K562 (cell line): ENCODE measurements around the gene UBE2M. TPM values are rescaled to one million over a fixed set of nuclear protein-coding genes. Genes with fewer than 3 reads are reported as not detected.

Experiments used
- BCOR ChIP-seq: fragments of 450-650 bp; IDR thresholded peaks from 2 replicates; pipeline ENCODE4 v1.6.1; 2016
- CAMTA2 ChIP-seq: fragments of 250-450 bp; sonication (Bioruptor Pico); conservative IDR thresholded peaks from 2 replicates; pipeline ENCODE4 v1.5.1; 2022
- HDAC2 ChIP-seq: fragments of 450-650 bp; IDR thresholded peaks from 2 replicates; pipeline ENCODE4 v1.6.1; 2016; ENCODE audit warnings: mild to moderate bottlenecking
- HNRNPH1 ChIP-seq: fragments of 200-400 bp; formaldehyde crosslinking; optimal IDR thresholded peaks from 2 replicates; pipeline ENCODE3; 2017; ENCODE audit warnings: low read depth, mild to moderate bottlenecking, low read length, moderate library complexity
- NCOA4 ChIP-seq: fragments of 450-650 bp; IDR thresholded peaks from 2 replicates; pipeline ENCODE4 v1.6.1; 2018; ENCODE audit warnings: mild to moderate bottlenecking; ENCODE audit not compliant: partially characterized antibody
- NONO ChIP-seq, 2 experiments: fragments of 200-400 bp in 1 of 2; fragments of 450-650 bp in 1 of 2; formaldehyde crosslinking in 1 of 2; IDR thresholded peaks; 2 replicates each; pipeline ENCODE4 v1.6.1; 2017; ENCODE audit warnings: low read depth in 2 of 2, mild to moderate bottlenecking in 2 of 2, moderate library complexity in 2 of 2, low read length in 1 of 2
- PRMT5 ChIP-seq: sonication (generic); formaldehyde crosslinking; IDR thresholded peaks from 2 replicates; pipeline ENCODE4 v1.5.0; 2020; ENCODE audit warnings: missing genetic modification reagents
- RUNX1 ChIP-seq: sonication (generic); IDR thresholded peaks from 2 replicates; pipeline ENCODE4 v1.6.1; 2016; ENCODE audit warnings: antibody characterized with exemption, low read depth
- SIX5 ChIP-seq, 2 experiments: IDR thresholded peaks; 2 replicates each; pipeline ENCODE4 v1.6.1; 2011; ENCODE audit warnings: low read length in 2 of 2, borderline replicate concordance in 1 of 2, low read depth in 1 of 2, mild to moderate bottlenecking in 1 of 2, moderate library complexity in 1 of 2; ENCODE audit not compliant: insufficient read depth in 1 of 2
- SPI1 ChIP-seq: IDR thresholded peaks from 2 replicates; pipeline ENCODE4 v1.6.1; 2011; ENCODE audit warnings: low read depth, low read length, control low read depth, borderline replicate concordance
- STAT5A ChIP-seq: IDR thresholded peaks from 2 replicates; pipeline ENCODE4 v1.6.1; 2012; ENCODE audit warnings: low read length, inconsistent platforms, borderline replicate concordance
- ZNF253 ChIP-seq: fragments of 250-450 bp; sonication (Bioruptor Pico); conservative IDR thresholded peaks from 2 replicates; pipeline ENCODE4 v1.6.1; 2021; ENCODE audit warnings: mild to moderate bottlenecking
- ZNF316 ChIP-seq: fragments of 450-650 bp; IDR thresholded peaks from 2 replicates; pipeline ENCODE4 v1.6.1; 2016
- ZNF766 ChIP-seq: fragments of 200-800 bp; sonication (Bioruptor generic); conservative IDR thresholded peaks from 2 replicates; pipeline ENCODE4 v1.6.1; 2016; ENCODE audit warnings: missing genetic modification characterization, missing compliant biosample characterization
- polyA plus RNA-seq, 8 experiments: library from polyadenylated mRNA; depleted of rRNA in 4 of 8; stranded (reverse) in 5 of 8; unstranded in 3 of 8; fragments of >200 nt; fragmentation: Nextera tagmentation in 2 of 8; fragmentation: Illumina TruSeq in 1 of 8; extraction: Ambion mirVana in 2 of 8; extraction: Trizol in 1 of 8; gene quantifications; 2 replicates each; pipeline versions ENCODE4 v1.2.1 to v1.2.3, GENCODE V29; 2011 to 2014; ENCODE audit warnings: inconsistent platforms in 1 of 8, missing spikeins in 1 of 8
- total RNA-seq, 7 experiments: library from RNA; depleted of rRNA in 6 of 7; stranded (reverse); fragments of >200 nt in 6 of 7; fragmentation: Illumina TruSeq in 2 of 7; extraction: Trizol in 2 of 7; gene quantifications; 2 replicates each; pipeline versions ENCODE4 v1.2.1 to v1.2.3, GENCODE V29; 2011 to 2021; ENCODE audit warnings: low replicate concordance in 1 of 7
- TF ChIP-seq, protein P1 (sequence below): fragments of 250-450 bp; sonication (Bioruptor Pico); IDR thresholded peaks from 2 replicates; pipeline ENCODE4 v1.9.0; 2021; ENCODE audit warnings: mild to moderate bottlenecking, inconsistent platforms
- TF ChIP-seq, protein P2 (sequence below): fragments of 200-600 bp; sonication (generic); IDR thresholded peaks from one replicate; pipeline ENCODE4 v1.6.1; 2012; ENCODE audit warnings: mild to moderate bottlenecking, low read depth, low read length, inconsistent platforms

Gene UBE2M
- total and polyA plus RNA-seq, 9 of the 15 experiments (the other 6 are each of a cell fraction or from before 2014, with no cell fraction given): 0.92 to 163 (median 85.7) TPM

DNA sequence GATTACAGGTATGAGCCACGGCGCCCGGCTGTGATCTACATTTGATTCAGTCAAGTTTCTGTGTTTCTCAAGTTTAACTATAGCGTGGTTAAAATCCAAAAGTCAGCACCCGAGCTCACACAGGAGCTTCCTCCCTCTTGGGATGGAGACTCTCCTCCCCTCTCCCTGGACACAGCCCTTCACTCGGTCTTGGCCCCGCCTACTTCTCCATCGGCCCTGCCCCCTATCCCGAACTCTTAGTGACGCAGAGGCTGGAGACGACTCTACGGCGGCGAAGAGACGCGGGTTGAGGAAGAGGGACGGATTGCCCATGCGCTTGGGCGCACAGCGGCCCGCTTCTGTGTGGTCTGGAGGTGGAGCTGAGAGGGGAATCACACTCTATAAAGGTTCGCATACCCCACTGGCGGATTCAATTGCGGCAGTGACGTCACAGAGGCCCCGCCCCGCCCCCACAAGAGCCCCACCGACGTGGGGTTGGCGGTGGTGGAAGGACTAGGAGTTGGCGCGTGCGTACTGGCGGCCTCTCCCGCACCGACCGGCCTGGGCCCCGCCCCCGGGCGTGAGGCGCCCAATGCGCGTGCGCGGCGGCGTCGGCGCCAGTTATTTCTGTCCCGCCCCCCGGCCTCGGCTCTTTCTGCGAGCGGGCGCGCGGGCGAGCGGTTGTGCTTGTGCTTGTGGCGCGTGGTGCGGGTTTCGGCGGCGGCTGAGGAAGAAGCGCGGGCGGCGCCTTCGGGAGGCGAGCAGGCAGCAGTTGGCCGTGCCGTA, 14.4 kb downstream of the UBE2M start, which contains the start of gene TRIM28 (continued):
- no peak for TF ChIP-seq PRMT5 (CRISPR knock-in tag)
- no peak for TF ChIP-seq BCOR
- no peak for TF ChIP-seq ZNF253 (CRISPR knock-in tag)
- TF ChIP-seq NCOA4: no peak
- TF ChIP-seq, protein P1, sequence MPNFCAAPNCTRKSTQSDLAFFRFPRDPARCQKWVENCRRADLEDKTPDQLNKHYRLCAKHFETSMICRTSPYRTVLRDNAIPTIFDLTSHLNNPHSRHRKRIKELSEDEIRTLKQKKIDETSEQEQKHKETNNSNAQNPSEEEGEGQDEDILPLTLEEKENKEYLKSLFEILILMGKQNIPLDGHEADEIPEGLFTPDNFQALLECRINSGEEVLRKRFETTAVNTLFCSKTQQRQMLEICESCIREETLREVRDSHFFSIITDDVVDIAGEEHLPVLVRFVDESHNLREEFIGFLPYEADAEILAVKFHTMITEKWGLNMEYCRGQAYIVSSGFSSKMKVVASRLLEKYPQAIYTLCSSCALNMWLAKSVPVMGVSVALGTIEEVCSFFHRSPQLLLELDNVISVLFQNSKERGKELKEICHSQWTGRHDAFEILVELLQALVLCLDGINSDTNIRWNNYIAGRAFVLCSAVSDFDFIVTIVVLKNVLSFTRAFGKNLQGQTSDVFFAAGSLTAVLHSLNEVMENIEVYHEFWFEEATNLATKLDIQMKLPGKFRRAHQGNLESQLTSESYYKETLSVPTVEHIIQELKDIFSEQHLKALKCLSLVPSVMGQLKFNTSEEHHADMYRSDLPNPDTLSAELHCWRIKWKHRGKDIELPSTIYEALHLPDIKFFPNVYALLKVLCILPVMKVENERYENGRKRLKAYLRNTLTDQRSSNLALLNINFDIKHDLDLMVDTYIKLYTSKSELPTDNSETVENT (CRISPR knock-in tag): peak; percentile 87
- TF ChIP-seq CAMTA2 (CRISPR knock-in tag): no peak
- TF ChIP-seq, protein P2, sequence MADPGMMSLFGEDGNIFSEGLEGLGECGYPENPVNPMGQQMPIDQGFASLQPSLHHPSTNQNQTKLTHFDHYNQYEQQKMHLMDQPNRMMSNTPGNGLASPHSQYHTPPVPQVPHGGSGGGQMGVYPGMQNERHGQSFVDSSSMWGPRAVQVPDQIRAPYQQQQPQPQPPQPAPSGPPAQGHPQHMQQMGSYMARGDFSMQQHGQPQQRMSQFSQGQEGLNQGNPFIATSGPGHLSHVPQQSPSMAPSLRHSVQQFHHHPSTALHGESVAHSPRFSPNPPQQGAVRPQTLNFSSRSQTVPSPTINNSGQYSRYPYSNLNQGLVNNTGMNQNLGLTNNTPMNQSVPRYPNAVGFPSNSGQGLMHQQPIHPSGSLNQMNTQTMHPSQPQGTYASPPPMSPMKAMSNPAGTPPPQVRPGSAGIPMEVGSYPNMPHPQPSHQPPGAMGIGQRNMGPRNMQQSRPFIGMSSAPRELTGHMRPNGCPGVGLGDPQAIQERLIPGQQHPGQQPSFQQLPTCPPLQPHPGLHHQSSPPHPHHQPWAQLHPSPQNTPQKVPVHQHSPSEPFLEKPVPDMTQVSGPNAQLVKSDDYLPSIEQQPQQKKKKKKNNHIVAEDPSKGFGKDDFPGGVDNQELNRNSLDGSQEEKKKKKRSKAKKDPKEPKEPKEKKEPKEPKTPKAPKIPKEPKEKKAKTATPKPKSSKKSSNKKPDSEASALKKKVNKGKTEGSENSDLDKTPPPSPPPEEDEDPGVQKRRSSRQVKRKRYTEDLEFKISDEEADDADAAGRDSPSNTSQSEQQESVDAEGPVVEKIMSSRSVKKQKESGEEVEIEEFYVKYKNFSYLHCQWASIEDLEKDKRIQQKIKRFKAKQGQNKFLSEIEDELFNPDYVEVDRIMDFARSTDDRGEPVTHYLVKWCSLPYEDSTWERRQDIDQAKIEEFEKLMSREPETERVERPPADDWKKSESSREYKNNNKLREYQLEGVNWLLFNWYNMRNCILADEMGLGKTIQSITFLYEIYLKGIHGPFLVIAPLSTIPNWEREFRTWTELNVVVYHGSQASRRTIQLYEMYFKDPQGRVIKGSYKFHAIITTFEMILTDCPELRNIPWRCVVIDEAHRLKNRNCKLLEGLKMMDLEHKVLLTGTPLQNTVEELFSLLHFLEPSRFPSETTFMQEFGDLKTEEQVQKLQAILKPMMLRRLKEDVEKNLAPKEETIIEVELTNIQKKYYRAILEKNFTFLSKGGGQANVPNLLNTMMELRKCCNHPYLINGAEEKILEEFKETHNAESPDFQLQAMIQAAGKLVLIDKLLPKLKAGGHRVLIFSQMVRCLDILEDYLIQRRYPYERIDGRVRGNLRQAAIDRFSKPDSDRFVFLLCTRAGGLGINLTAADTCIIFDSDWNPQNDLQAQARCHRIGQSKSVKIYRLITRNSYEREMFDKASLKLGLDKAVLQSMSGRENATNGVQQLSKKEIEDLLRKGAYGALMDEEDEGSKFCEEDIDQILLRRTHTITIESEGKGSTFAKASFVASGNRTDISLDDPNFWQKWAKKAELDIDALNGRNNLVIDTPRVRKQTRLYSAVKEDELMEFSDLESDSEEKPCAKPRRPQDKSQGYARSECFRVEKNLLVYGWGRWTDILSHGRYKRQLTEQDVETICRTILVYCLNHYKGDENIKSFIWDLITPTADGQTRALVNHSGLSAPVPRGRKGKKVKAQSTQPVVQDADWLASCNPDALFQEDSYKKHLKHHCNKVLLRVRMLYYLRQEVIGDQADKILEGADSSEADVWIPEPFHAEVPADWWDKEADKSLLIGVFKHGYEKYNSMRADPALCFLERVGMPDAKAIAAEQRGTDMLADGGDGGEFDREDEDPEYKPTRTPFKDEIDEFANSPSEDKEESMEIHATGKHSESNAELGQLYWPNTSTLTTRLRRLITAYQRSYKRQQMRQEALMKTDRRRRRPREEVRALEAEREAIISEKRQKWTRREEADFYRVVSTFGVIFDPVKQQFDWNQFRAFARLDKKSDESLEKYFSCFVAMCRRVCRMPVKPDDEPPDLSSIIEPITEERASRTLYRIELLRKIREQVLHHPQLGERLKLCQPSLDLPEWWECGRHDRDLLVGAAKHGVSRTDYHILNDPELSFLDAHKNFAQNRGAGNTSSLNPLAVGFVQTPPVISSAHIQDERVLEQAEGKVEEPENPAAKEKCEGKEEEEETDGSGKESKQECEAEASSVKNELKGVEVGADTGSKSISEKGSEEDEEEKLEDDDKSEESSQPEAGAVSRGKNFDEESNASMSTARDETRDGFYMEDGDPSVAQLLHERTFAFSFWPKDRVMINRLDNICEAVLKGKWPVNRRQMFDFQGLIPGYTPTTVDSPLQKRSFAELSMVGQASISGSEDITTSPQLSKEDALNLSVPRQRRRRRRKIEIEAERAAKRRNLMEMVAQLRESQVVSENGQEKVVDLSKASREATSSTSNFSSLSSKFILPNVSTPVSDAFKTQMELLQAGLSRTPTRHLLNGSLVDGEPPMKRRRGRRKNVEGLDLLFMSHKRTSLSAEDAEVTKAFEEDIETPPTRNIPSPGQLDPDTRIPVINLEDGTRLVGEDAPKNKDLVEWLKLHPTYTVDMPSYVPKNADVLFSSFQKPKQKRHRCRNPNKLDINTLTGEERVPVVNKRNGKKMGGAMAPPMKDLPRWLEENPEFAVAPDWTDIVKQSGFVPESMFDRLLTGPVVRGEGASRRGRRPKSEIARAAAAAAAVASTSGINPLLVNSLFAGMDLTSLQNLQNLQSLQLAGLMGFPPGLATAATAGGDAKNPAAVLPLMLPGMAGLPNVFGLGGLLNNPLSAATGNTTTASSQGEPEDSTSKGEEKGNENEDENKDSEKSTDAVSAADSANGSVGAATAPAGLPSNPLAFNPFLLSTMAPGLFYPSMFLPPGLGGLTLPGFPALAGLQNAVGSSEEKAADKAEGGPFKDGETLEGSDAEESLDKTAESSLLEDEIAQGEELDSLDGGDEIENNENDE: no peak
- TF ChIP-seq HDAC2: no peak; the same call in 1 of the 2 replicates
- peak; percentile 89 to 99 for TF ChIP-seq NONO (IDR thresholded peaks at IDR 0.05; ENCODE audit: low read depth in 2 of 2, low read length in 1 of 2)
- no peak for TF ChIP-seq ZNF766 (CRISPR knock-in tag)
- TF ChIP-seq HNRNPH1: no peak
- no peak for TF ChIP-seq SPI1
- no peak for TF ChIP-seq STAT5A
- no peak for TF ChIP-seq SIX5 (IDR thresholded peaks at IDR 0.05; ENCODE audit: borderline replicate concordance in 1 of 2, insufficient read depth in 1 of 2, low read depth in 1 of 2, low read length in 2 of 2)
- TF ChIP-seq RUNX1: no peak
- TF ChIP-seq ZNF316: no peak
